ENCODE data around the gene TMED9.

DNA sequence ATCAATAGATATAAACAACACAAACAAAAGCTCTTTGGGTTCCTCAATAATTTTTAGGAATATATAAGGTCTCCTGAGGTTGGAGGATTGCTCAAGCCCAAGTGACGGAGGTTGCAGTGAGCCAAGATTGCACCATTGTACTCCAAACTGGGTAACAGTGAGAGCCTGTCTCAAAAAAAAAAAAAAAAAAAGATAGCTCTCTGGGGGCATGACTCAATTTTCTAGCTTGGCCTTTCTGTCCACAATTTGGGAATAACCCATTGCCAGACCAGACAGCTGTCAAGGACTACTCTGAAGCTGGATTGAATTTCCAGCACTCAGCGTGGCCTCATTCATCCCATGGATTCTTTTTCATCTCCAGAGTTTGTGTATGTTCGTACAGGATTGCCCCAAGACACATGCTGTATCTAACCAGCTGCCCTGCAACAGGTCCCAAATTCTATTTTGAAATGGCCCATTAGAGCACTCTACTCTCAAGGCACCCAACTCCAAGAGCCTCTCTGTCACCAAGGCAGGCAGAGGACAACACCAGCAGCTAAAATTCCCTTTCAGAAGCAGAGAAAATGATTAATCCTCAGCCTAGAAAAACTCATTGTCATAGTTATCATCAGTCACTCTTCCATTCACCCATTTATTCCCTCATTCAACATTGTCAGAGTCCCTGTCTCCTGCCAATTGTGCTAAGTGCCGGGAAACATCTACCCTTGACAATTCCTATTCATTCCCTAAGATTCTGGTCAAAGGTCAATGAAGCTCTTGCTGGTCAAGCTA, 46.3 kb upstream of the TMED9 start:
- TF ChIP-seq, protein P1, sequence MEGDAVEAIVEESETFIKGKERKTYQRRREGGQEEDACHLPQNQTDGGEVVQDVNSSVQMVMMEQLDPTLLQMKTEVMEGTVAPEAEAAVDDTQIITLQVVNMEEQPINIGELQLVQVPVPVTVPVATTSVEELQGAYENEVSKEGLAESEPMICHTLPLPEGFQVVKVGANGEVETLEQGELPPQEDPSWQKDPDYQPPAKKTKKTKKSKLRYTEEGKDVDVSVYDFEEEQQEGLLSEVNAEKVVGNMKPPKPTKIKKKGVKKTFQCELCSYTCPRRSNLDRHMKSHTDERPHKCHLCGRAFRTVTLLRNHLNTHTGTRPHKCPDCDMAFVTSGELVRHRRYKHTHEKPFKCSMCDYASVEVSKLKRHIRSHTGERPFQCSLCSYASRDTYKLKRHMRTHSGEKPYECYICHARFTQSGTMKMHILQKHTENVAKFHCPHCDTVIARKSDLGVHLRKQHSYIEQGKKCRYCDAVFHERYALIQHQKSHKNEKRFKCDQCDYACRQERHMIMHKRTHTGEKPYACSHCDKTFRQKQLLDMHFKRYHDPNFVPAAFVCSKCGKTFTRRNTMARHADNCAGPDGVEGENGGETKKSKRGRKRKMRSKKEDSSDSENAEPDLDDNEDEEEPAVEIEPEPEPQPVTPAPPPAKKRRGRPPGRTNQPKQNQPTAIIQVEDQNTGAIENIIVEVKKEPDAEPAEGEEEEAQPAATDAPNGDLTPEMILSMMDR (conservative IDR thresholded peaks at IDR 0.05; ENCODE audit: low read length), result no peak
- no peak for TF ChIP-seq EZH2phosphoT487 (IDR thresholded peaks at IDR 0.05; ENCODE audit: borderline replicate concordance, low read depth, low read length)
